LNCaP clone FGC (cell line): ENCODE data around the gene CACNA1C.

ENCODE experiments used
- DNase-seq: peaks from one replicate; pipeline ENCODE4 v3.0.0-alpha.2; 2011; ENCODE audit warnings: low read depth
- H3K4me3 ChIP-seq: 2 replicates; pipeline ENCODE4 v1.5.1; 2011; ENCODE audit warnings: mild to moderate bottlenecking, low read depth, low read length, control low read depth
- CTCF ChIP-seq: IDR thresholded peaks from 2 replicates; pipeline ENCODE4 v1.5.1; 2012; ENCODE audit warnings: mild to moderate bottlenecking; ENCODE audit not compliant: control insufficient read depth, insufficient read depth; ENCODE audit errors: extremely low read depth

CACNA1C gene

DNA sequence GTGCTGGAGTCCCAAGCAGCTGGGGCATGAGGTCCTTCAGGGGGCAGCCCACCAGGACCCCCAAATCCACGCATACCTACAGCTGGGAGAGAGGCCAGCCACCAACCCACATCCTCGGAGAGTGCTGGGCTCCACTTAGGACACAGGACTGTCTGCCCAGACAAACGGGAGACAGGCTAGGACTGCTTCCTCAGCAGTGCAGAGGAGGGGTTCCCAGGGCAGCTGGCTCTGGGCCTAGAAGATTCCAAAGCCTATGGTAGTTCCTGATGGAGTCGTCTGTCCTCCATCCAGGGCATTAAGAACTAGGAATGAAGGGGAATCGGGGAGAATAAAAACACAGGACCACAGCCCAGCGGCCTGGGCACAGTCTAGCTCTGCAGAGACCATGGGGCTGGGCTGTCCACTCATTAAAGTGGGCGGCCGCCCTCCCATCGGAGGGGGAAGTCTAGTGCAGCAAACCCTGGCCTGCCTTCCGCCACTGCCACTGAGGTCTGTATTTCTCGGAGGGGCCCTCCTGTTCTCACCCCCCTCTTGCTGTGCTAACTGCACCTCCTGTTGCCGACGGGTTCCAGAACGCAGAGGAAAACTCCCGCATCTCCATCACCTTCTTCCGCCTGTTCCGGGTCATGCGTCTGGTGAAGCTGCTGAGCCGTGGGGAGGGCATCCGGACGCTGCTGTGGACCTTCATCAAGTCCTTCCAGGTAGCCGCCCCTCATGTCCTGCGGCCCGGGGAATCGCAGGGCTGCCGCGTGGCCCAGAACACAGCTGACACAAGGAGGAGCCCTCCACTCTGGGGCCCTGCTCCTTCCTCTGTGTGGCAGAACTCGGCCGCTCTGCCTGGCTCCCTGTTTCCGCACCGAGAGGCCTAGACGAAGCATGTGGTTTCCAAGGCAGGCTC lies 598.5 kb downstream of the CACNA1C start:
- DNase-seq = no peak
- TF ChIP-seq CTCF = no peak
- no peak overlapping the region for H3K4me3 ChIP-seq

GRCh38 chr12:2652011-2652400 lies 599.2 kb downstream of the CACNA1C start:
- no peak for DNase-seq
- no peak for TF ChIP-seq CTCF
- no peak overlapping the region for H3K4me3 ChIP-seq

- TF ChIP-seq CTCF = 0 out of 2 replicates have a peak, but pooled peaks have one; percentile 14
- DNase-seq = no peak
Observed at GRCh38 chr12:2652401-2653081, 599.8 kb downstream of the CACNA1C start.

DNA sequence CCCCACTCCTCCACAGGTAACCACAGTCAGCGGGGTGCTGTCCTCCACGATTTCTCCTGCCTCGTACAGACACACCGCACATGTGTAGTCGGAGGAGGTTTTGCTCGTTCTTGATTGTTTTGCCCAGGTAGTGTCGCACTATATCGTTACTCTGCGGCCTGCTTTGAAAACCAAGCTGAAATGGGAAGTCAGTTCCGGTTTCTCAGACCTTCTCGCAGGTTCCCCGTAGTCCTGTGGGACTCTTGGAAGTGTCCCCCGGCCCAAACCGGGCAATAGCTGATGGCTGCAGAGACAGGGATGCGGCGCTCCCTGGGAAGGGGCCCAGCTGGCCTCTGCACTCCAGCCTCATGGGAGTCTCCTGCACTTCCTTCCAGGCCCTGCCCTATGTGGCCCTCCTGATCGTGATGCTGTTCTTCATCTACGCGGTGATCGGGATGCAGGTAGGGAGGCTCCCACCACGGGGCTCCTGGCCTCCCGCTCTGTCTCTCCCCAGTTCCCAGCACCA lies 600.7 kb downstream of the CACNA1C start:
- DNase-seq = no peak
- no peak for TF ChIP-seq CTCF
- H3K4me3 ChIP-seq = no peak overlapping the region

More at GRCh38 chr12:2652401-2653081, 599.8 kb downstream of the CACNA1C start:
- no peak overlapping the region for H3K4me3 ChIP-seq

GRCh38 chr12:2654311-2654710 lies 601.5 kb downstream of the CACNA1C start:
- DNase-seq = no peak
- no peak overlapping the region for H3K4me3 ChIP-seq
- no peak for TF ChIP-seq CTCF

DNA sequence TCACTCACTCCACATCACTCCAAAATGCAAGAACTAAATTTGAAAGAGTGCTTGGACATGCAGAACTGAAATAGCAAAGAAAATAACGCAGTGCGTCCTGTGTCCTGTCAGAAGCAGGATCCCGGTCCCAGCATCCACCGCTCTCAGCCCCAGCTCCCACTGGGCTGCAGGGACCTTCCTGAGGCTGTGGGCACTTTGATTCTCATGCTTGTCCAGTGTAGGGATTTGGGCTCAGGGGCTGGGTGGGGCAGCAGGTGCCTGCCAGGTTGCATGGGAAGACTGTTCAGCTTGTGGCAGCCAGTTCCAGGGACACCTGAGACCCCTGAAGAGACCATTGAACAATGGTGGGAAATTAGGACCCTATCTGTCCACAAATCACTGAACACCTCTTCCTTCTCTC lies 602.0 kb downstream of the CACNA1C start:
- DNase-seq = no peak
- TF ChIP-seq CTCF = no peak
- H3K4me3 ChIP-seq = no peak overlapping the region

DNA sequence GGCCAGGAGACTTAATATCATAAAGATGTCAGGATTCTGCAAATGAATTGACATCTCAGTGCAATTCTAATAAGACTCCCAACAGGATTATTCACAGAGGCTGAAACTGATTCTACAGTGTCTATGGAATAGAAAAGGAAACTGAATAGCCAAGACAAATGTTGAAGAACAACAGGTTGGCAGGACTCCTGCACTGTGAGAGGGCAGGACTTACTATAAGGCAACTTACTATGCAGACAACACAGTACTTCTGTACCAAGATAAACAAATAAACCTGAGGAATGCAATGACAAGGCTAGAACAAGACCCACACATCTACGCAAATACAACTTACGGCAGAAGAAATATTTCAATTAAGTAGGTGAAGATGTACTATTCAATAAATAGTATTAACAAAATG lies 609.7 kb downstream of the CACNA1C start:
- no peak for TF ChIP-seq CTCF
- H3K4me3 ChIP-seq = no peak overlapping the region
- peak; percentile 98 for DNase-seq
